ENCODE measurements around the gene CMC4. TPM values are rescaled to one million over a fixed set of nuclear protein-coding genes. Genes with fewer than 3 reads are reported as not detected.

Gene CMC4
- total and polyA plus RNA-seq, 2 of the 4 experiments (the other 2 are of a cell fraction): 6.4 to 8.4 TPM

GRCh38 chrX:155068165-155068564 is 2.8 kb downstream of the CMC4 start:
- no peak overlapping the region for H2AK5ac ChIP-seq (ENCODE audit: low read depth, low read length)
- H2BK20ac ChIP-seq (ENCODE audit: low read depth, low read length): no peak overlapping the region
- no peak overlapping the region for H2BK15ac ChIP-seq (ENCODE audit: low read depth, low read length)
- H3K27ac ChIP-seq (ENCODE audit: insufficient read depth, low read length): no peak overlapping the region
- TF ChIP-seq BHLHE40 (IDR thresholded peaks at IDR 0.05; ENCODE audit: low read depth, low read length) (0 out of 2 replicates have a peak, but pooled peaks have one; percentile 21), CTCF (conservative IDR thresholded peaks at IDR 0.05; ENCODE audit: low read depth, low read length) (no peak), RFX5 (IDR thresholded peaks at IDR 0.05; ENCODE audit: low read depth, low read length) (no peak), MAFK (IDR thresholded peaks at IDR 0.05; ENCODE audit: low read depth, low read length) (no peak), SMC3 (IDR thresholded peaks at IDR 0.05; ENCODE audit: low read depth, low read length) (no peak), ELK1 (IDR thresholded peaks at IDR 0.05; ENCODE audit: borderline replicate concordance, low read depth, low read length) (no peak), USF2 (IDR thresholded peaks at IDR 0.05; ENCODE audit: low read depth, low read length) (no peak), RAD21 (IDR thresholded peaks at IDR 0.05; ENCODE audit: low read length) (no peak), FOS (IDR thresholded peaks at IDR 0.05; ENCODE audit: low read depth, low read length) (peak; percentile 68), POLR2A (IDR thresholded peaks at IDR 0.05; ENCODE audit: low read depth, low read length) (no peak)
- peaks cover 6% of the 10 kb centered on the region for H3K4me1 ChIP-seq (ENCODE audit: control insufficient read depth, insufficient read depth, low read length)
- no peak overlapping the region for H4K8ac ChIP-seq (ENCODE audit: low read depth in 2 of 2, low read length in 2 of 2)
- no peak overlapping the region for H3K18ac ChIP-seq (ENCODE audit: low read depth, low read length)
- H3K14ac ChIP-seq (replicated peaks; ENCODE audit: low read depth, low read length): no peak overlapping the region
- BruUV-seq (replicated peaks): no TSS peak
- no CpG with 5 or more reads among the region's 1 CpG for WGBS, 2 experiments (ENCODE audit: extremely low coverage in 2 of 2, insufficient read length in 1 of 2)
- in situ Hi-C loops (cut with MboI; ENCODE audit: low sequenced_read_pairs): no loop called here
- peaks cover 8 to 33% of the 10 kb centered on the region in 2 experiments; a peak in 3 of 4 replicates for H3K79me1 ChIP-seq (ENCODE audit: low read depth in 1 of 2, low read length in 2 of 2)
- no peaks in the 10 kb centered on the region for H3K36me3 ChIP-seq (ENCODE audit: control insufficient read depth, insufficient read depth, low read length)
- ChIA-PET CTCF (no interaction called here), POLR2A (ENCODE audit: unreplicated experiment) (no interaction called here)
- no peaks in the 10 kb centered on the region for H3K27me3 ChIP-seq (ENCODE audit: control insufficient read depth, insufficient read depth, low read length)
- no peak overlapping the region for H3K56ac ChIP-seq (ENCODE audit: extremely low read depth, insufficient read depth, low read length)
- H2AK9ac ChIP-seq (replicated peaks; ENCODE audit: low read depth, low read length, poor library complexity): no peak overlapping the region
- H3K4ac ChIP-seq (ENCODE audit: low read depth, low read length): no peak overlapping the region; the same call in 1 of the 2 replicates
- H4K91ac ChIP-seq (ENCODE audit: insufficient read depth, low read depth, low read length): no peak overlapping the region
- no peak overlapping the region for H2BK120ac ChIP-seq (ENCODE audit: low read depth, low read length)
- no peaks in the 10 kb centered on the region for H4K20me1 ChIP-seq (ENCODE audit: insufficient read depth, low read length)
- H3K4me2 ChIP-seq (ENCODE audit: low read depth, low read length): 0 out of 2 replicates have a peak overlapping the region, but pooled peaks have one; percentile 4
- dilution Hi-C loops (cut with HindIII; ENCODE audit: low sequenced_read_pairs, unreplicated experiment): no loop called here
- ATAC-seq (ENCODE audit: low read depth) (0 out of 2 replicates have a peak, but pooled peaks have one; percentile 4), DNase-seq (peak; percentile 70)
- H3K9me1 ChIP-seq (ENCODE audit: insufficient read depth, low read length): no peaks in the 10 kb centered on the region
- H2AFZ ChIP-seq (replicated peaks; ENCODE audit: low read length, poor library complexity): peak overlapping the region; percentile 66
- no peak overlapping the region for H3K9ac ChIP-seq (ENCODE audit: low read depth, low read length)
- H3K4me3 ChIP-seq (ENCODE audit: insufficient read depth, low read depth, low read length): no peak overlapping the region
- intact Hi-C loops (cut with micrococcal nuclease): no loop called here
- no peak overlapping the region for H4K5ac ChIP-seq (ENCODE audit: low read depth, low read length)
- peak overlapping the region; percentile 1 for H2BK5ac ChIP-seq (ENCODE audit: low read depth, low read length, poor library complexity, severe bottlenecking)
- H3K9me3 ChIP-seq (ENCODE audit: control insufficient read depth, insufficient read depth, low read length): no peaks in the 10 kb centered on the region
- H3K23ac ChIP-seq (ENCODE audit: low read depth, low read length): no peak overlapping the region
